Hepatocyte (in vitro differentiated cells): Measurements from ENCODE around the gene SIRT7. TPM values are rescaled to one million over a fixed set of nuclear protein-coding genes. Genes with fewer than 3 reads are reported as not detected.
A peak's percentile ranks its signal among the peaks of the same experiment; 100 is the strongest.

Experiments
- DNase-seq: peaks from one replicate; pipeline ENCODE4 v3.0.0-alpha.2; 2016; ENCODE audit warnings: low spot score
- H2AFZ ChIP-seq: fragments of 200-600 bp; sonication (generic); 2 replicates; pipeline ENCODE4 v1.6.0; 2016; ENCODE audit warnings: antibody characterized with exemption, mild to moderate bottlenecking
- H3K27ac ChIP-seq: fragments of 200-600 bp; sonication (generic); 2 replicates; pipeline ENCODE4 v1.5.1; 2016; ENCODE audit warnings: mild to moderate bottlenecking
- H3K27me3 ChIP-seq: fragments of 200-600 bp; sonication (generic); 2 replicates; pipeline ENCODE4 v1.6.1; 2016
- H3K36me3 ChIP-seq: fragments of 200-600 bp; sonication (generic); replicated peaks from 2 replicates; pipeline ENCODE4 v1.5.1; 2016; ENCODE audit warnings: low read depth; ENCODE audit not compliant: insufficient read depth
- H3K4me1 ChIP-seq: fragments of 200-600 bp; sonication (generic); 2 replicates; pipeline ENCODE4 v1.5.1; 2016; ENCODE audit warnings: mild to moderate bottlenecking, moderate library complexity; ENCODE audit not compliant: insufficient read depth
- H3K4me2 ChIP-seq: fragments of 200-600 bp; sonication (generic); 2 replicates; pipeline ENCODE4 v1.6.0; 2016
- H3K4me3 ChIP-seq: fragments of 200-600 bp; sonication (generic); 2 replicates; pipeline ENCODE4 v1.5.1; 2016; ENCODE audit warnings: mild to moderate bottlenecking
- H3K79me2 ChIP-seq: fragments of 200-600 bp; sonication (generic); 2 replicates; pipeline ENCODE4 v1.6.0; 2017; ENCODE audit warnings: mild to moderate bottlenecking
- H3K9me2 ChIP-seq: fragments of 200-600 bp; sonication (generic); replicated peaks from 2 replicates; pipeline ENCODE4 v1.6.0; 2017; ENCODE audit warnings: mild to moderate bottlenecking; ENCODE audit not compliant: insufficient read depth
- H3K9me3 ChIP-seq: fragments of 200-600 bp; sonication (generic); 2 replicates; pipeline ENCODE4 v1.5.1; 2016; ENCODE audit warnings: low read depth, mild to moderate bottlenecking
- H4K20me1 ChIP-seq: fragments of 200-600 bp; sonication (generic); 2 replicates; pipeline ENCODE4 v1.6.0; 2016; ENCODE audit warnings: mild to moderate bottlenecking; ENCODE audit not compliant: insufficient read depth, poor library complexity, severe bottlenecking
- CTCF ChIP-seq: fragments of 200-600 bp; sonication (generic); IDR thresholded peaks from 2 replicates; pipeline ENCODE4 v1.5.1; 2016; ENCODE audit warnings: antibody characterized with exemption, mild to moderate bottlenecking; ENCODE audit not compliant: poor library complexity
- EZH2 ChIP-seq: fragments of 200-600 bp; sonication (generic); IDR thresholded peaks from 2 replicates; pipeline ENCODE4 v1.6.1; 2016; ENCODE audit warnings: antibody characterized with exemption, mild to moderate bottlenecking, borderline replicate concordance
- EZH2phosphoT487 ChIP-seq: fragments of 200-600 bp; sonication (generic); IDR thresholded peaks from one replicate; pipeline ENCODE4 v1.6.1; 2018; ENCODE audit warnings: antibody characterized with exemption, mild to moderate bottlenecking, low read depth, moderate library complexity; ENCODE audit not compliant: unreplicated experiment, severe bottlenecking
- WGBS: methylation state at CpG from one replicate; pipeline ENCODE4 v1.1.6; 2016; ENCODE audit warnings: low lambda C conversion rate; ENCODE audit errors: missing lambda C conversion rate; 5-methylcytosine and 5-hydroxymethylcytosine counted together
- polyA plus RNA-seq: library from polyadenylated mRNA; unstranded; fragments of >200 nt; fragmentation: Nextera tagmentation; extraction: Ambion mirVana; gene quantifications from 2 replicates; pipeline ENCODE4 v1.2.1, GENCODE V29; 2016
- total RNA-seq: library from RNA; depleted of rRNA; stranded (reverse); fragments of >200 nt; gene quantifications from 2 replicates; pipeline ENCODE4 v1.2.3, GENCODE V29; 2014

Gene SIRT7
- total and polyA plus RNA-seq, 2 experiments from 2014 or later, result 16.5 to 35.2 TPM

GRCh38 chr17:81909966-81910839, 7.8 kb downstream of the SIRT7 start:
- peak overlapping the region; percentile 66 for H3K4me3 ChIP-seq
- peaks cover 18% of the 10 kb centered on the region for H3K4me1 ChIP-seq
- TF ChIP-seq EZH2phosphoT487, result no peak
- TF ChIP-seq EZH2, result no peak
- TF ChIP-seq CTCF, result no peak
- H3K4me2 ChIP-seq, result peak overlapping the region; percentile 98
- no peaks in the 10 kb centered on the region for H3K9me2 ChIP-seq
- H3K36me3 ChIP-seq, result no peaks in the 10 kb centered on the region
- 34% methylated on average over 22 of the region's 23 CpGs for WGBS
- H3K79me2 ChIP-seq, result peaks cover 24% of the 10 kb centered on the region
- H3K27me3 ChIP-seq, result no peaks in the 10 kb centered on the region
- DNase-seq, result peak; percentile 74
- H3K27ac ChIP-seq, result peak overlapping the region; percentile 88
- no peaks in the 10 kb centered on the region for H3K9me3 ChIP-seq
- H4K20me1 ChIP-seq, result peaks cover 4% of the 10 kb centered on the region
- no peak overlapping the region for H2AFZ ChIP-seq

DNA sequence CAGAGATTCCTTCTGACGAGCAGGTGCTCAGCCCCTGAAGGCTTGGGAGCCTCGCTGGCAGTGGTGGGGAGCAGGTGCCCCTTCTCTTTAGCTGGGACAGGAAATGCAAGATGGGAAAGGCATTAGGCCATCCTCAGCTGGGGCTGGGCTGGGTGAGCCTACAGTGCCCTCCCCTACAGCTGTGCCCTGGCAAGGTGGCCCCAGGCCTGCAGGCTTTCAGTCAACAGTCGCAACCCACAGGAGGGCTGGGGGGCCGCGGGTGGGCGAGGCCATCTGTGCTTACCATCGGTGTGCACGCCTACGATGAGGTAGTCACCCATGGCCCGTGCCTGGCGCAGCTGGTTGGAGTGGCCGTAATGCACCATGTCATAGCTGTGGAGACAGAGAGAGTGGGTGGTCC, 8.7 kb downstream of the SIRT7 start:
- 98% methylated on average over 12 of the region's 12 CpGs for WGBS
- Histone ChIP-seq H3K36me3 (no peaks in the 10 kb centered on the region), H3K27ac (no peak overlapping the region)

GRCh38 chr17:81908793-81909192, 9.2 kb downstream of the SIRT7 start:
- no peak overlapping the region for H3K4me2 ChIP-seq
- TF ChIP-seq CTCF, result no peak
- TF ChIP-seq EZH2, result no peak
- TF ChIP-seq EZH2phosphoT487, result no peak
- no peaks in the 10 kb centered on the region for H3K27me3 ChIP-seq
- H4K20me1 ChIP-seq, result peaks cover 4% of the 10 kb centered on the region
- no peaks in the 10 kb centered on the region for H3K9me2 ChIP-seq
- peaks cover 18% of the 10 kb centered on the region for H3K79me2 ChIP-seq
- H3K27ac ChIP-seq, result no peak overlapping the region
- H2AFZ ChIP-seq, result no peak overlapping the region
- no peak for DNase-seq
- H3K4me1 ChIP-seq, result peaks cover 18% of the 10 kb centered on the region
- H3K9me3 ChIP-seq, result no peaks in the 10 kb centered on the region
- no peak overlapping the region for H3K4me3 ChIP-seq
- 96% methylated on average over 9 of the region's 11 CpGs for WGBS
- H3K36me3 ChIP-seq, result no peaks in the 10 kb centered on the region

More for the DNA sequence above, 8.7 kb downstream of the SIRT7 start:
- TF ChIP-seq EZH2 (no peak), EZH2phosphoT487 (no peak), CTCF (no peak)
- DNase-seq, result no peak
- peak overlapping the region; percentile 98 for H3K4me2 ChIP-seq
- no peak overlapping the region for H2AFZ ChIP-seq
- H3K27me3 ChIP-seq, result no peaks in the 10 kb centered on the region
- H3K4me1 ChIP-seq, result peaks cover 18% of the 10 kb centered on the region
- H3K9me3 ChIP-seq, result no peaks in the 10 kb centered on the region
- H3K9me2 ChIP-seq, result no peaks in the 10 kb centered on the region
- H3K4me3 ChIP-seq, result no peak overlapping the region
- peaks cover 4% of the 10 kb centered on the region for H4K20me1 ChIP-seq
- peaks cover 18% of the 10 kb centered on the region for H3K79me2 ChIP-seq
